MM.1S (cell line): ENCODE data around the gene SCAF4.

Experiments
- EZH2 ChIP-seq: fragments of 300-600 bp; sonication (generic); optimal IDR thresholded peaks from 2 replicates; pipeline ENCODE3; 2017; ENCODE audit warnings: low read depth, mild to moderate bottlenecking, antibody characterized with exemption, low read length, mixed read lengths
- EZH2phosphoT487 ChIP-seq: fragments of 300-600 bp; sonication (generic); IDR thresholded peaks from 2 replicates; pipeline ENCODE4 v1.6.1; 2018; ENCODE audit warnings: antibody characterized with exemption, low read length
- TF ChIP-seq, protein P1 (sequence below): fragments of 300-600 bp; sonication (generic); IDR thresholded peaks from 2 replicates; pipeline ENCODE4 v1.5.1; 2016; ENCODE audit warnings: antibody characterized with exemption, low read length, mixed read lengths

DNA sequence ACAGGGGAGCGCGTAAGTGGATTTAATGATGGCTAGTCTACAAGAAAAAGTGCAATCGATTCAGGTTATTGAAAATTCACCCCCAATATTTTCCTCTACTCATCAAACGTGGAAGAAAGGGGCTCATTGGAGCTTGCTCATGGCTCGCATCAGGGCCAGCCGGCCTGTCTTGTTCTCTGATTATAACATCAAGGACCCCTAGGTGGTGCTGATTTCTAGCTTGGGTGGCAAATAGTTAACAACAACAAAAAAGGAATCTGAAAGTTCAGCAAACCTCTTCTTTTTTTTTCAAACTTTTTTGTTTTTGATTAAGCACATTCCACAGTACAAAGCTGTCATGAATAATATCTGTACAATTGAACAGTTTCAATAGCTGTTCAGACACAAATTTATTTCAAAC, 108.3 kb downstream of the SCAF4 start:
- TF ChIP-seq, protein P1, sequence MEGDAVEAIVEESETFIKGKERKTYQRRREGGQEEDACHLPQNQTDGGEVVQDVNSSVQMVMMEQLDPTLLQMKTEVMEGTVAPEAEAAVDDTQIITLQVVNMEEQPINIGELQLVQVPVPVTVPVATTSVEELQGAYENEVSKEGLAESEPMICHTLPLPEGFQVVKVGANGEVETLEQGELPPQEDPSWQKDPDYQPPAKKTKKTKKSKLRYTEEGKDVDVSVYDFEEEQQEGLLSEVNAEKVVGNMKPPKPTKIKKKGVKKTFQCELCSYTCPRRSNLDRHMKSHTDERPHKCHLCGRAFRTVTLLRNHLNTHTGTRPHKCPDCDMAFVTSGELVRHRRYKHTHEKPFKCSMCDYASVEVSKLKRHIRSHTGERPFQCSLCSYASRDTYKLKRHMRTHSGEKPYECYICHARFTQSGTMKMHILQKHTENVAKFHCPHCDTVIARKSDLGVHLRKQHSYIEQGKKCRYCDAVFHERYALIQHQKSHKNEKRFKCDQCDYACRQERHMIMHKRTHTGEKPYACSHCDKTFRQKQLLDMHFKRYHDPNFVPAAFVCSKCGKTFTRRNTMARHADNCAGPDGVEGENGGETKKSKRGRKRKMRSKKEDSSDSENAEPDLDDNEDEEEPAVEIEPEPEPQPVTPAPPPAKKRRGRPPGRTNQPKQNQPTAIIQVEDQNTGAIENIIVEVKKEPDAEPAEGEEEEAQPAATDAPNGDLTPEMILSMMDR, result 0 out of 2 replicates have a peak, but pooled peaks have one; percentile 4
- no peak for TF ChIP-seq EZH2
- no peak for TF ChIP-seq EZH2phosphoT487
